ENCODE measurements around the gene PLEKHA8. TPM values are rescaled to one million over a fixed set of nuclear protein-coding genes. Genes with fewer than 3 reads are reported as not detected.
"Not testable (repeated sequence)": the region's sequence is repeated elsewhere in the genome, so short reads cannot be mapped to it uniquely, and the experiment has no call there.

The PLEKHA8 gene
- total RNA-seq, 2 experiments from 2014 or later, result 11.6 to 14.3 TPM

DNA sequence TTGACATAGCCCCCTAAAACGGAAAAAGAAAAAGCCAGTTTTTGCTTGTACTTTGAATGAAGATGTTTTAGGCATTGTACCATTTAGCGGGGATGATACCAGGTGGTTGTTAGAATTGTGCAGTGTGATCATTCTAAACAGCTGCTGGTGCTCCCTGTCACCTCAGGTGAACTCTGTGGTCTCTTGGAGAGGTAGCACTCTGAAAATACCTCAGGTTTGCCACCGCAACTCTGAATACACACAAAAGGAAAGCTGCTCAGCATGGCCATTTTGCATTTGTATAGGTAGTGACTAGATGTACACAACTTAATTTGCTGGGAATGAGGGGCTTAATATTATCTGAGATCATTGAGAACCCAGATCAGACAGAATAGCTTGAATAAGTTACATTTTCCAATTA lies 52.6 kb downstream of the PLEKHA8 start:
- POLR2A ChIA-PET, result no interaction called here
- Mint-ChIP-seq H3K4me3 (no peak overlapping the region), H3K27ac (no peak overlapping the region), H3K36me3 (peaks cover 2% of the 10 kb centered on the region), H3K9me3 (no peaks in the 10 kb centered on the region), H3K4me1 (peaks cover 4% of the 10 kb centered on the region), H3K27me3 (no peaks in the 10 kb centered on the region)
- DNase-seq (no peak), ATAC-seq (ENCODE audit: low read depth) (no peak)

DNA sequence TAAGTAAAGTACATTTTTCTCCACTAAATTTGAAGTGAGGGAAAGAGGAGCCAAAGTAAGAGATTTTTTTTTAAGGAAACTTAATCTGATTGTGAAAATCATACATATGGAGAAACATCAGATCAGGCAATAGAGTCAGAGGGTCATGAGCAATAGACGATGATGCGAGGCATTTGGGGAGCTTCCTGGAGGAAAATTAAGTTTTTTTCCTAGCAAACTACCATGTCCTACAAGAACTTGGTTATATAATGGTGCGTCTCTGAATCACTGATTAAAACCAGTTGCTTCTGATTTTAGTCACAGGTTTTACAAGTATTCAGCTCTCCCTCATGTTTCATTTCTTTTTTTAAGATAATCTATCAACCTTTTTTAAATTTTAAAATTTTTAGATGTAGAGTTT lies 54.5 kb downstream of the PLEKHA8 start:
- H3K9me3 Mint-ChIP-seq, result no peaks in the 10 kb centered on the region
- no peak overlapping the region for H3K27ac Mint-ChIP-seq
- no peaks in the 10 kb centered on the region for H3K27me3 Mint-ChIP-seq
- peaks cover 6% of the 10 kb centered on the region for H3K4me1 Mint-ChIP-seq
- peaks cover 7% of the 10 kb centered on the region for H3K36me3 Mint-ChIP-seq
- POLR2A ChIA-PET, result no interaction called here
- no peak for ATAC-seq (ENCODE audit: low read depth)
- no peak overlapping the region for H3K4me3 Mint-ChIP-seq
- DNase-seq, result no peak

DNA sequence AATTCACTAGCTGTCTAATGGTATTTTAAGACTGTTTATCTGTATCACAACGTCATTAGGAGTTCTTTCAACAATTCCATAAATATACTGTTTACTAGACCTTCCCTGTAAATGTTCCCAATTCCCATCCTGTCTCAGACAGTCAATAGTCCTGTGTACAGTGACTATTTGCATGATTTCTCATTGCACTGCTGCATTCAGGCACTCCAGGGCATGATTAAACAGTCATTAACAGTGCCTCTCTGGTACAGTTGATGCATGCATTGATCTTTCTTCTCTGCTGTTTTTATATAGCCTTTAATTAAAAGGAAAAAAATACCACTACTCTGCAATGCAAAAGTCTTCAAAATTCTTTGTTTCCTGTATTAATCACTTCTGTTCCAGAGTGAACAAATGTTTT lies 55.1 kb downstream of the PLEKHA8 start:
- POLR2A ChIA-PET, result no interaction called here
- Mint-ChIP-seq H3K27ac (no peak overlapping the region), H3K9me3 (no peaks in the 10 kb centered on the region), H3K4me1 (peaks cover 6% of the 10 kb centered on the region), H3K4me3 (no peak overlapping the region), H3K36me3 (peaks cover 7% of the 10 kb centered on the region), H3K27me3 (no peaks in the 10 kb centered on the region)
- DNase-seq (no peak), ATAC-seq (ENCODE audit: low read depth) (no peak)

DNA sequence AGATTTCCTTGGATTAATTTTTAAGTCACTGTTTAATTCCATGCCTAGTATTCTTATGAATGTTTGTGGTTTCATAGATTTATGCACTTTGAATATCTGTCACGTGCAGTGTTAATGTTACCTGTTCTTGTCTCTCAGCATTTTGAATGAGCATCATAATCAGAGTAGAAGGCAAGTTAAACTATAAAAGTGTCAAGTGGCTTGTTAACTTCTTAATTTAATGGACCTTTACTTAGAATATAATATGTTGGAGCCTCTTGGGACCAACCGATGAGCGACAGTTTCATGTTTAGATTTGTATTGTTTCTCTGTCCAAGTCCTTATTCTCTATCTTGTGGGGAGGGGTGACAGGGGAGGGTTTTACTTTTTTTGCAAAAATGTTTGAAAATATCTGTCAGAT lies 56.0 kb downstream of the PLEKHA8 start:
- Mint-ChIP-seq H3K36me3 (peaks cover 7% of the 10 kb centered on the region), H3K27me3 (no peaks in the 10 kb centered on the region), H3K9me3 (no peaks in the 10 kb centered on the region), H3K4me1 (peaks cover 6% of the 10 kb centered on the region), H3K4me3 (no peak overlapping the region), H3K27ac (no peak overlapping the region)
- ATAC-seq (ENCODE audit: low read depth), result no peak
- no peak for DNase-seq
- POLR2A ChIA-PET, result no interaction called here

DNA sequence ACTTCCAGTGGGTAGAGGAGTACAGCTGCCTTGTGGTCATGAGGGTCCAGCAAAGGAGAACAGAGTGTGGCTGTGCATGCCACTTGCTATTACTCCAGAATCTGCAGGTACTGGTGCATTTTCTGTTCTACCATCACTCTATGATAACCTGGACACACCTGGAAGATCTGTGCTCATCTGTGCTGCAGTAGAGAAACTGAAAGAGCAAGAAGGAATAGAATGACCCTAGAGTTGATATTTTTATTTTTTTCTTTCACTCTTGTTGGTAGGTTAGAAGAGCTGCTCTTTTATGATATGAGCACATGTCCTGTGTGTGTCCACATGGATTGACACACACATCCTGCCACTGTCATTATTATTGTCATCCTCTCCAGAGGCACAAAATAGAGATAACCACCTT lies 58.3 kb downstream of the PLEKHA8 start:
- H3K27ac Mint-ChIP-seq, result no peak overlapping the region
- DNase-seq (no peak), ATAC-seq (ENCODE audit: low read depth) (no peak)
- POLR2A ChIA-PET, result no interaction called here
- H3K36me3 Mint-ChIP-seq, result peaks cover 7% of the 10 kb centered on the region
- H3K4me1 Mint-ChIP-seq, result peaks cover 6% of the 10 kb centered on the region
- no peak overlapping the region for H3K4me3 Mint-ChIP-seq
- no peaks in the 10 kb centered on the region for H3K9me3 Mint-ChIP-seq
- no peaks in the 10 kb centered on the region for H3K27me3 Mint-ChIP-seq

DNA sequence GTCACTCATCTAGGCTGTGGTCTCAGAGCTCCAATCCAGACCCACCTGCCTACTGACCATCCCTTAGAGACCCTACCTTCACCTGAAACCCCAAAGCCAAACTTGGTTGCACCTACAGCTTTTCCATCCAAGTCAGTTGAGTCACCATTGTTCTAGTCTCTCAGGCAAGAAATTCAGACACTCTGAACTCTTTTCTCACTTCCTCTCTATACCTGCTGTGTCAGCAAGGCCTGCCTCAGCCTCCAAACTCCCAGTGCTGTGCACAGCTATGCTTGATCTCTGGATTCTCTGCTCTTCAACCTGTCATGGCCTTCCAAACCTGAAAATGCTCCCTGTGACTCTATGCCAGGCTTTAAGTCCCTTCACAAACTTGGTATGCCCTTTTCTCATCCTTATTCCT lies 59.2 kb downstream of the PLEKHA8 start:
- POLR2A ChIA-PET, result no interaction called here
- H3K36me3 Mint-ChIP-seq, result peaks cover 7% of the 10 kb centered on the region
- H3K4me3 Mint-ChIP-seq, result no peak overlapping the region
- no peaks in the 10 kb centered on the region for H3K9me3 Mint-ChIP-seq
- H3K4me1 Mint-ChIP-seq, result peaks cover 6% of the 10 kb centered on the region
- H3K27me3 Mint-ChIP-seq, result no peaks in the 10 kb centered on the region
- H3K27ac Mint-ChIP-seq, result no peak overlapping the region
- no peak for DNase-seq
- ATAC-seq (ENCODE audit: low read depth), result no peak

DNA sequence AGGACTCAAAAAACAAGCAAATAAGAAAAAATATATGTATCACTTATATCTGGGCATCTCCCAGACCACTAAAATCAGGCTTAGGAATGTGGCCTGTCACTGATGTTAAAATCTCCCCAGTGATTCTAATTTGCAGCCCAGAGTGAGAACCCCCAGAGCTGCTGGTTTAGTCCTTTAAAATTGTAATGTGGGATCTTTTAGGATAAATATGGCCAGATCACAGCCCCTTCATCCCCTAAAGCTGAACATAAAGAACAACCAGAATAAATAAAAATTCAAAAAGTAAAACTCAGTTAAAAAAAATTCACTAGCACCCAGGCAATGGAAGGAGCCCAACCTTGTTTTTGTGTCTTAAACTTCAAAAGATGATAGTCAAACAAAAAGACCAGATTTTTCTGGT lies 60.1 kb downstream of the PLEKHA8 start:
- H3K9me3 Mint-ChIP-seq, result no peaks in the 10 kb centered on the region
- H3K36me3 Mint-ChIP-seq, result peaks cover 7% of the 10 kb centered on the region
- POLR2A ChIA-PET, result no interaction called here
- DNase-seq (no peak), ATAC-seq (ENCODE audit: low read depth) (no peak)
- no peaks in the 10 kb centered on the region for H3K27me3 Mint-ChIP-seq
- H3K27ac Mint-ChIP-seq, result no peak overlapping the region
- H3K4me1 Mint-ChIP-seq, result peaks cover 6% of the 10 kb centered on the region
- no peak overlapping the region for H3K4me3 Mint-ChIP-seq

DNA sequence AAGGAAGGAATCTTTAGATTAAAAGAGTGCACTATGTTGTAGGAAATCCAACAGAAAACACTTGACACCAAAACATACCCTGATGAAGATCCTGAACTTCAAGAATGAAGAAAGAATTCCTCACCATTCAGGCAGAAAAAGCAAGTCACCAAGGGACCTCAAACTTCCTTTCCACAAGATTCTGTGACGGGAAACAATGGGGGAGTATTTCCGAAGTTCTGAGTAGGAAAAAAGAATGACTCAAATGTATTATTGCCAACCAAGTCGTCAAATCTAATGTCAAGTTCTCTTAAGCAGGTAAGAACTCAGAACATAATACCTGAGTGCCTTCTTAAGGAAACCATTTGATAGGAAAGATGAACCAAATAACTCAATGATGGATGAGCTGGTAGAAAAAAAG lies 61.9 kb downstream of the PLEKHA8 start:
- H3K36me3 Mint-ChIP-seq, result peaks cover 7% of the 10 kb centered on the region
- no peaks in the 10 kb centered on the region for H3K27me3 Mint-ChIP-seq
- POLR2A ChIA-PET, result no interaction called here
- peaks cover 2% of the 10 kb centered on the region for H3K4me1 Mint-ChIP-seq
- no peak overlapping the region for H3K27ac Mint-ChIP-seq
- H3K9me3 Mint-ChIP-seq, result no peaks in the 10 kb centered on the region
- no peak for ATAC-seq (ENCODE audit: low read depth)
- no peak for DNase-seq
- H3K4me3 Mint-ChIP-seq, result no peak overlapping the region

DNA sequence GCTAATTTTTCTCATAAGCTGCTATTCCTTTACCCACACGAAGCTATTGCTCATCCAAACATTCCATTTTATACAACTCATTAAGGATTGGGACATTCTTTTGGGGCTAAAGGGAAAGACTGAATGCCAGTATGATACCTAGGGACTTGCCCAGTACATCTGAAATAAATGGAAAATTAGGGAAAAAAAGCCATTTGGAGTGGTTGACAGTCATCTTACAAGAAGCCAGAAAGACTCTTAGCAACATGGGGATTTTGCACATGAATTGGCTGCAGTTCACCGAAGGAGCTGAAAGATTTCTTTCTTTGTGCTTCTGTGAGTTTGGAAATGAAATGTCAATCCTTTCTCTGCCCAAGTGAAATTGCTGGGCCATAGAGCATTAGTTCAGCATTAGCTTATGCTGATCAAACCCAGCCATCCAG lies 63.3 kb downstream of the PLEKHA8 start:
- Mint-ChIP-seq H3K36me3 (peaks cover 7% of the 10 kb centered on the region), H3K27me3 (no peaks in the 10 kb centered on the region), H3K27ac (no peak overlapping the region), H3K4me1 (peaks cover 2% of the 10 kb centered on the region), H3K4me3 (no peak overlapping the region), H3K9me3 (no peaks in the 10 kb centered on the region)
- POLR2A ChIA-PET, result no interaction called here
- DNase-seq (no peak), ATAC-seq (ENCODE audit: low read depth) (no peak)

DNA sequence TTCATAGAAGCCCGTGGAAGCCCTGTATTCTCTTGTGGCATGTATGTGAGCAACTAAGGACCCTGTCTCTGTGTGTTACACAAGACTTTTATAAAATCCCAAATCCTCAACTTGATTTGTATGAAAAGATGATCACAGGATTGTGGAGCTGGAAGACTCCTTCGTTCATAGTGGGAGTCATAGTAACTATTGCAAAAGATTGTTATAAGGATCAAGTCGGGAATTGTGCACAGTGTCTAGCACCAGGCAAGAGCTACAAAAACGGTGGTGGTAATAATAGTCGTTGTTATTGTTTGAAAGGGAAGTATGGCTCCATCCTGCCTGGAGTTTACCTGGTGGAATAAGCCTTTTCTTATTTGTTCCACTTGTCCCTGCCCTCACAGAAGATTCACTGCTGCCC lies 63.8 kb downstream of the PLEKHA8 start:
- ATAC-seq (ENCODE audit: low read depth), result no peak
- H3K36me3 Mint-ChIP-seq, result peaks cover 7% of the 10 kb centered on the region
- POLR2A ChIA-PET, result no interaction called here
- H3K27me3 Mint-ChIP-seq, result no peaks in the 10 kb centered on the region
- no peak overlapping the region for H3K27ac Mint-ChIP-seq
- DNase-seq, result no peak
- peaks cover 2% of the 10 kb centered on the region for H3K4me1 Mint-ChIP-seq
- no peaks in the 10 kb centered on the region for H3K9me3 Mint-ChIP-seq
- no peak overlapping the region for H3K4me3 Mint-ChIP-seq

DNA sequence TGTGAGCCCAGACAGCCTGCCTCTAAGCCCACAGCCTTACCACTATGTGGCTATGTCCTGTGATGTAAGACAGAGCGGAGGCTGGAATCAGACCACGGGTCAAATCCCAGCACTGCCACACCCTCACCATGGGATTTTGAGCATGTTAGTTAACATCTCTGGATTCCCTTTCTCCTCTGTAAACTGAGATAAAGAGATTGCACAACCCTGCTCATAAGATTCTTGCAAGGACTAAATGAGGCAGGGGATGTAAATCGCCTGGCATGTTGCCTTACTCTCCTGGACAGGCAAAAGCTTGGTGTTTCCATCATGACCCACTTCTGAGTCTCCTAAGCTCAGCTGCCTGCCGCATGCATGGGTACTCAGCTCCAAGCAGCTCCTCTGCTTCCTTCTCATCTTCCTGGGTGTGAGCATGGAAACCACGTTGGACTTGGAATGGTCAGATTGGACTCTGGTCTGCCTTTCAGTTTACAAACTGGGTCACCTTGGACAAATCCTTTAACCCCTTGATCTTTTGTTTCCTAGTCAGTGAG lies 65.3 kb downstream of the PLEKHA8 start:
- Mint-ChIP-seq H3K4me3 (no peak overlapping the region), H3K4me1 (no peaks in the 10 kb centered on the region), H3K27me3 (no peaks in the 10 kb centered on the region), H3K9me3 (peaks cover 2% of the 10 kb centered on the region), H3K36me3 (peaks cover 9% of the 10 kb centered on the region), H3K27ac (no peak overlapping the region)
- ATAC-seq (ENCODE audit: low read depth) (no peak), DNase-seq (no peak)
- POLR2A ChIA-PET, result no interaction called here

DNA sequence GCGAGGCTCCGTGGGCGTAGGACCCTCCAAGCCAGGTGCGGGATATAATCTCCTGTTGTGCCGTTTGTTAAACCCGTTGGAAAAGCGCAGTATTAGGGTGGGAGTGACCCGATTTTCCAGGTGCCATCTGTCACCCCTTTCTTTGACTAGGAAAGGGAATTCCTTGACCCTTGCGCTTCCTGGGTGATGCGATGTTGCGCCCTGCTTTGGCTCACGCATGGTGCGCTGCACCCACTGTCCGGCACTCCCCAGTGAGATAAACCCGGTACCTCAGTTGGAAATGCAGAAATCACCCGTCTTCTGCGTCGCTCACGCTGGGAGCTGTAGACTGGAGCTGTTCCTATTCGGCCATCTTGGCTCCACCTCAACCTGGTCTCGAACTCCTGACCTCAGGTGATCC lies 70.4 kb downstream of the PLEKHA8 start:
- ATAC-seq (ENCODE audit: low read depth); DNase-seq; H3K27me3 Mint-ChIP-seq; POLR2A ChIA-PET; H3K27ac Mint-ChIP-seq; H3K9me3 Mint-ChIP-seq; H3K4me1 Mint-ChIP-seq; H3K4me3 Mint-ChIP-seq: not testable (repeated sequence)
- H3K36me3 Mint-ChIP-seq, result peaks cover 11% of the 10 kb centered on the region

DNA sequence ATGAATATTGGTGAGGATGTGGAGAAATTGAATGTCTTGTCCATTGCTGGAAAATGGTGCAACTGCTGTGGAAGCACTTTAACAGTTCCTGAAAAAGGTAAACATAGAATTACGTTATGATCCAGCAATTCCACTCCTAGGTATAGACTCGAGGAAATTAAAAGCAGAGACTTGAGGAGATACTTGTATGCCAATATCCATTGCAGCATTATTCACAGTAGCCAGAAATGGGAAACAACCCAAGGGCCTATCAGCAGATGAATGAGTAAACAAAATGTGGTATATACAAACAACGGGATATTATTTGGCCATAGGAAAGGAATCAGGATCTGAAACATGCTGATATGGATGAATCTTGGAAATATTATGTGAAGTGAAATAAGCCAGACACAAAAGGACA lies 74.1 kb downstream of the PLEKHA8 start:
- POLR2A ChIA-PET, result no interaction called here
- Mint-ChIP-seq H3K27me3 (no peaks in the 10 kb centered on the region), H3K27ac (no peak overlapping the region)

DNA sequence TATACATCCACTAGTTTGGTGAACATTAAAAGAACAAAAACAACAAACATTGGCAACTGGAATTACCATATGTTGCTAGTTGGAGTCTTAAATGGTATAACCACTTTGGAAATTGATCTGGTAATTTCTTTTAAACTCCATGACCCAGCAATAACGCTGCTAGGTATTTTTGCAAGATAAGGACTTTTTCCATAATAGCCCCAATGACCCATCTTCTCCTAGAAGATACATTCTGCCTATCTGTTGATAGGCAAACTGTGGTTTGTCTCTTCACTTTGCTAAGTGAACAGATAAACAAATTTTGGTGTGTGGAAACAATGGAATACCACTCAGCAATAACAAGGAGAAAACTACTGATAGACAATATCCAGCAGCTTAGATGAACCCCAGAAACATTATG lies 75.9 kb downstream of the PLEKHA8 start:
- no peak overlapping the region for H3K4me3 Mint-ChIP-seq
- no peak for DNase-seq
- POLR2A ChIA-PET, result no interaction called here

More for the DNA sequence above, 74.1 kb downstream of the PLEKHA8 start:
- ATAC-seq (ENCODE audit: low read depth), result no peak
- Mint-ChIP-seq H3K36me3 (peaks cover 5% of the 10 kb centered on the region), H3K9me3 (peaks cover 2% of the 10 kb centered on the region), H3K4me1 (no peaks in the 10 kb centered on the region), H3K4me3 (no peak overlapping the region)
- DNase-seq, result no peak

DNA sequence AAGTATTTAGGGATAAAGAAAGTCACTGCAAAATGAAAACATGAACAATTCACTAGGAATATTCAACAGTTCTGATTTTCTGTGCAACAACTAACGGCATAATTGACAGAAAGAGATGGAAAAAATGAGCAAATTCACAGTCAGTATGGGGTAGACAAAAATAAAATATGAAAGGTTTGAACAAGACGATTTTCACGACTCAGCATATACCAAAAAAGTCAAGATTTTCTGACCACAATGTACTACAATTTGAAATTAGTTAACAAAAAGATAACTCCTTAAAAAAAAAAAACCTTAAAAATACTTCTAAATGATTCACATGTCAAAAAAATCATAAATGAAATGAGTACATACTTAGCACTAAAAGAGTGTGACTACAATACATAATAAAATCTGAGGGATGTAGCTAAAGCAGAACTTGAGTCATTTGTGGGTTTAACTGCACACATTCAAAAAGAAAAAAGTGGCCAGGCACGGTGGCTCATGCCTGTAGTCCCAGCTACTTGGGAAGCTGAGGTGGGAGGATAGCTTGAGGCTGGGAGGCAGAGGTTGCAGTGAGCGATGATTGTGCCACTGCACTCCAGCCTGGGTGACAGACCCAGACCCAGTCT lies 84.0 kb downstream of the PLEKHA8 start:
- H3K4me1 Mint-ChIP-seq, result peaks cover 2% of the 10 kb centered on the region
- no peak for DNase-seq
- H3K36me3 Mint-ChIP-seq, result peaks cover 12% of the 10 kb centered on the region
- H3K27ac Mint-ChIP-seq, result no peak overlapping the region
- H3K4me3 Mint-ChIP-seq, result no peak overlapping the region
- POLR2A ChIA-PET, result no interaction called here
- ATAC-seq (ENCODE audit: low read depth), result no peak
- H3K27me3 Mint-ChIP-seq, result no peaks in the 10 kb centered on the region
- peaks cover 14% of the 10 kb centered on the region for H3K9me3 Mint-ChIP-seq

More for the DNA sequence above, 75.9 kb downstream of the PLEKHA8 start:
- Mint-ChIP-seq H3K36me3 (peaks cover 1% of the 10 kb centered on the region), H3K4me1 (no peaks in the 10 kb centered on the region), H3K27ac (no peak overlapping the region), H3K9me3 (peaks cover 2% of the 10 kb centered on the region), H3K27me3 (no peaks in the 10 kb centered on the region)
- ATAC-seq (ENCODE audit: low read depth), result no peak

All from activated naive CD8-positive, alpha-beta T cell treated with anti-CD3 and anti-CD28 coated beads, Interleukin-2, amount 10 ng/mL, durations not matched to agents 7 days and 5 days (primary cell).